ENCODE measurements around the gene ACVR1B.

The ACVR1B gene

DNA sequence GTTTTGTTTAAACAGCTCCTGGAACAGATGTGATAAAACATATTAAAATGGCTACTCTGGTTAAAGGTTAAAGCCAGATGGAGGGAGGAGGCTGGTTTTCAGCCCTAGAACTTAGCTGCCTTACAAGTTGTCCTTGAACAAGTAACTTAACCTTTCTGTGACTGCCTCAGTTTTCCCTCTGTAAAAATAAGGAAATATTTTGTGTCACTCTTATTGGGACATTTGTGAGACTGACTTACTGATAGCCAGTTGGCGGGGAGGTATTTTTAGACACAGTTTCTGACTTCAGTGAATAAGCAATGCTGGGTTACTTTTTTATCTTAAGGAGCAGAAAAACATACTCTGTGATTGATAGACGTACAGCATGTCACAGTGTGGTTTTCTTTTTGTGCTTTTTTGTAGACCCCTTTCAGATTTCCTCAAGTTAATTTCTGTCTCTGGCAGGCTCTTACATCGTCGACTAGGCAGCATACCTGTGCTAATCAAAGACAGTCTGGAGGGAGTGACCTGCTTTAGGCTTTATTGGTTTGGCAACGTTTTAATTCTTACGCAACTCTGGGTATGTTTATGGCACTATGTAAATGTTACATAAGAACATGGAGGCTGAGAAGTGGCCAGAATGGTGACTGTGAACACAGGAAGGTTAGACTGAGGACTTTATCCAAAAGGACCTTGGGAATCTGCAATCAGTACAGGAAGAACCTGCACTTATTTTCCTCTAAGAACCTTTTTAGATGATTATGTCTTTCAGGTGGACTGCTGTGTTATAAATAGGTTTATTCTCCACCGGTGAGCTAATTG, 3.3 kb downstream of the ACVR1B start:
- H3K27ac ChIP-seq (ENCODE audit: insufficient read depth, low read depth, low read length, poor library complexity, severe bottlenecking), result no peak overlapping the region
- no peaks in the 10 kb centered on the region for H3K36me3 ChIP-seq (ENCODE audit: control insufficient read depth, insufficient read depth, low read length)
- H3K4me3 ChIP-seq (ENCODE audit: insufficient read depth, low read depth, low read length), result no peak overlapping the region
- 91 to 94% methylated on average over 7 of the region's 7 CpGs for WGBS, 2 experiments
- H3K4me1 ChIP-seq (ENCODE audit: control insufficient read depth, insufficient read depth, low read length), result peaks cover 5% of the 10 kb centered on the region
- H3K27me3 ChIP-seq (ENCODE audit: control insufficient read depth, insufficient read depth, low read length, poor library complexity, severe bottlenecking), result peaks cover 14% of the 10 kb centered on the region
- H3K9me3 ChIP-seq (ENCODE audit: control insufficient read depth, low read length), result no peaks in the 10 kb centered on the region

DNA sequence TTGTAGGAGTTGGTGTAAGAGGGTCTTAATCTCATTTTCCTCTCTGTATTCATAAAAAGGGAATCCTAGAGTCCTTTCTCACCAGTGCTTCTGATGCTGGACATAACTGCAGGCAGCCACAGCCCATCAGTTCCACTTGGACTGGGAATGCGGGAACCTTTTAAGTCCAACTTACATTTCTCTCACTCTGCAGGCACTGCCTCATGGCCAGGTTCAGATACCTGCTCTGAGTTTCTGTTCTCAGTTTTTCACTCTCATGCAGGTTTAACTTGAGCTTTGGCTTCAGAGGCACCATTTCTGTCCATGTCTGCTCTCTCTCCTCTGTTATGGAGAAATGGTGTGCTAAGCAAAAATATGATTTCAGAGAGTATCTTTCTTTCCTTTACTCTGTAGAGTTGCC, 4.2 kb downstream of the ACVR1B start:
- Histone ChIP-seq H3K4me1 (ENCODE audit: control insufficient read depth, insufficient read depth, low read length) (peaks cover 5% of the 10 kb centered on the region), H3K9me3 (ENCODE audit: control insufficient read depth, low read length) (no peaks in the 10 kb centered on the region), H3K27me3 (ENCODE audit: control insufficient read depth, insufficient read depth, low read length, poor library complexity, severe bottlenecking) (peaks cover 5% of the 10 kb centered on the region), H3K36me3 (ENCODE audit: control insufficient read depth, insufficient read depth, low read length) (no peaks in the 10 kb centered on the region), H3K27ac (ENCODE audit: insufficient read depth, low read depth, low read length, poor library complexity, severe bottlenecking) (no peak overlapping the region), H3K4me3 (ENCODE audit: insufficient read depth, low read depth, low read length) (no peak overlapping the region)
- WGBS, 2 experiments, result 90 to 100% methylated on average over 1 of the region's 1 CpG

DNA sequence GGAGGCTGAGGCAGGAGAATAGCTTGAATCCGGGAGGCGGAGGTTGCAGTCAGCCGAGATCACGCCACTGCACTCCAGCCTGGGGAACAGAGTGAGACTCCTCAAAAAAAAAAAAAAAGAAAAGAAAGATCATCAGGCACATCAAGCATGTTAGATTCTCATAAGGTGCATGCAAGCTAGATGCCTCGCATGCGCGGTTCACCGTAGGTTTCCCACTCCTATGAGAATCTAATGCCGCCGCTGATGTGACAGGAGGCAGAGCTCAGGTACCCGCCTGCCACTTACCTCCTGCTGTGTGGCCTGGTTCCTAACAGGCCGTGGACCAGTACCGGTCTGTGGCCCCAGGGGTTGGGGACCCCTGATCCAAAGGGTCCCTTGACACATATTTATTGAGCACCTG, 7.0 kb downstream of the ACVR1B start:
- Histone ChIP-seq H3K27me3 (ENCODE audit: control insufficient read depth, insufficient read depth, low read length, poor library complexity, severe bottlenecking) (no peaks in the 10 kb centered on the region), H3K27ac (ENCODE audit: insufficient read depth, low read depth, low read length, poor library complexity, severe bottlenecking) (no peak overlapping the region), H3K4me3 (ENCODE audit: insufficient read depth, low read depth, low read length) (no peak overlapping the region), H3K36me3 (ENCODE audit: control insufficient read depth, insufficient read depth, low read length) (no peaks in the 10 kb centered on the region), H3K4me1 (ENCODE audit: control insufficient read depth, insufficient read depth, low read length) (no peaks in the 10 kb centered on the region), H3K9me3 (ENCODE audit: control insufficient read depth, low read length) (no peaks in the 10 kb centered on the region)
- WGBS, 2 experiments, result 96% methylated on average over 13 of the region's 13 CpGs

DNA sequence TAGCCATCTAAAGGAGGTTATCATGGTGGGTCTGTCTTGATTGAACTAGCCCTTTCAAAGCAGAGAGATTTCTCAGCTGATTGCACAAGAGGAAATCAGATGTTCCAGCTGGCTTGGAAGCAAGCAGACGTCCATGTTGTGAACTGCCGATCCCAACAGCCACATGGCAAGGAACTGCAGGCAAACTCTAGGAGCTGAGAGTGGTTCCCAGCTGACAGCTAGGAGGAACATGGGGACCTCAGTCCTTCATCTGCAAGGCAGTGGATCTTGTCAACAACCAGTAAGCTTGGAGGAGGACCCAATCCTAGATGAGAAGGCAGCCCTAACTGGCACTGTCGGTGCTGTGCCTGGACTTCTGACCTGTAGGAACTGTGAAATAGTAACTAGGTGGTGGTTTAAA, 7.7 kb downstream of the ACVR1B start:
- Histone ChIP-seq H3K4me3 (ENCODE audit: insufficient read depth, low read depth, low read length) (no peak overlapping the region), H3K4me1 (ENCODE audit: control insufficient read depth, insufficient read depth, low read length) (no peaks in the 10 kb centered on the region), H3K27ac (ENCODE audit: insufficient read depth, low read depth, low read length, poor library complexity, severe bottlenecking) (no peak overlapping the region), H3K9me3 (ENCODE audit: control insufficient read depth, low read length) (no peaks in the 10 kb centered on the region), H3K27me3 (ENCODE audit: control insufficient read depth, insufficient read depth, low read length, poor library complexity, severe bottlenecking) (no peaks in the 10 kb centered on the region), H3K36me3 (ENCODE audit: control insufficient read depth, insufficient read depth, low read length) (no peaks in the 10 kb centered on the region)
- 92% methylated on average over 3 of the region's 3 CpGs for WGBS, 2 experiments

DNA sequence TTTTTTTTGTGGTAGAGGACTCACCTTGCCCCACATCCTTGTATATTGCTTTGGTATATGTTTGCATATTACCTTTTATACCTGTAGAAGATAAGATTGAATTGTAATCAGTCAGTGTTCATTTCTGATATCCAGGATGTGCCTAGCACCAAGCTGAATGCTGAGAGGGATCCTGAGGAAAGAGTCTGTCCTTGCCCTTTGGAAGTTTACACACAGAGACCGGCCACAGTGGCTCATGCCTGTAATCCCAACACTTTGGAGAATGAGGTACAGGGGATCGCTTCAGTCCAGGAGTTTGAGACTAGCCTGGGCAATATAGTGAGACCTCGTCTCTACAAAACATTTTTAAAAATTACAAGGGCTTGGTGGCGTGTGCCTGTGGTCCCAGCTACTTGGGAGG, 8.4 kb downstream of the ACVR1B start:
- Histone ChIP-seq H3K4me1 (ENCODE audit: control insufficient read depth, insufficient read depth, low read length) (no peaks in the 10 kb centered on the region), H3K27me3 (ENCODE audit: control insufficient read depth, insufficient read depth, low read length, poor library complexity, severe bottlenecking) (no peaks in the 10 kb centered on the region), H3K9me3 (ENCODE audit: control insufficient read depth, low read length) (no peaks in the 10 kb centered on the region), H3K36me3 (ENCODE audit: control insufficient read depth, insufficient read depth, low read length) (no peaks in the 10 kb centered on the region), H3K27ac (ENCODE audit: insufficient read depth, low read depth, low read length, poor library complexity, severe bottlenecking) (no peak overlapping the region), H3K4me3 (ENCODE audit: insufficient read depth, low read depth, low read length) (no peak overlapping the region)
- WGBS, 2 experiments, result 89 to 93% methylated on average over 3 to 4 of the region's 4 CpGs

DNA sequence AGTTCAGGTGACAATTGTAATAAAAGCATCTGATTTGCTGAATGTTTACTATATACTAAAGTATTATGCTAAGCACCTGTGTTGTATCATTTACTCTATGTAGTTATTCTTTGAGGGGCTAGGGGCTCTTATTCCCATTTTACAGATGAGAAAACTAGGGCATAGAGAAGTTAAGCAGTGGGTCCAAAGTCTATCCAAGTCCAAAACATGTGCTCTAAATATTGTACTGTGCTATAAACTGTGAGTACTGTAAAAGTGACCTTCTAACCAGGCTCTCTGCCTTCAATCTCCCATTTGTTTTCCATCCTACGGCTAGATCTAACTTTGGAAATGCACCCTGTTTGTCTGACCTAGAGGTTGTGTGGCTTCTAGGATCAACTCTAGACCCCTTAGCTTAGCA, 9.0 kb downstream of the ACVR1B start:
- no peak overlapping the region for H3K27ac ChIP-seq (ENCODE audit: insufficient read depth, low read depth, low read length, poor library complexity, severe bottlenecking)
- H3K4me3 ChIP-seq (ENCODE audit: insufficient read depth, low read depth, low read length), result no peak overlapping the region
- no peaks in the 10 kb centered on the region for H3K27me3 ChIP-seq (ENCODE audit: control insufficient read depth, insufficient read depth, low read length, poor library complexity, severe bottlenecking)
- H3K9me3 ChIP-seq (ENCODE audit: control insufficient read depth, low read length), result no peaks in the 10 kb centered on the region
- no peaks in the 10 kb centered on the region for H3K4me1 ChIP-seq (ENCODE audit: control insufficient read depth, insufficient read depth, low read length)
- 91 to 95% methylated on average over 1 of the region's 1 CpG for WGBS, 2 experiments
- H3K36me3 ChIP-seq (ENCODE audit: control insufficient read depth, insufficient read depth, low read length), result no peaks in the 10 kb centered on the region

DNA sequence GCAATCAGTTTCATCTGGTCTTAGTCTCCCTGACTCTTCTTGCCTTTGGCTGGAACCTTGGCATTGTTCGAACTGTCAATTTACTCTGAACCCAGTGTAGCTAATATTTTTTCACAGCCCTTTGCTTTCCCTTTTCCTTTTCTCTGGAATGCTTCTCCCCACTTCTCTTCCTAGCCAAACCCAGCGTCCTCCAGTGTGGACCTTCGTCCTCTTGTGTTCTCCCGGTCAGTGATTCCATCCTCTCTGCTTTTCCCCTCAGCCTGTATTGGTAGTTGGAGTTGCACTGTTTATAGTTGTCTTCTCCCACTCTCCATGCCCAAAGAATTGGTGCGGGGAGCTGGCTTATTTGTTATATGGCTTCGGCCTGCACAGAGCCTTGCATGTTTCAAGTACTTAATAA, 9.4 kb downstream of the ACVR1B start:
- Histone ChIP-seq H3K36me3 (ENCODE audit: control insufficient read depth, insufficient read depth, low read length) (no peaks in the 10 kb centered on the region), H3K4me3 (ENCODE audit: insufficient read depth, low read depth, low read length) (no peak overlapping the region), H3K9me3 (ENCODE audit: control insufficient read depth, low read length) (no peaks in the 10 kb centered on the region), H3K27ac (ENCODE audit: insufficient read depth, low read depth, low read length, poor library complexity, severe bottlenecking) (no peak overlapping the region), H3K27me3 (ENCODE audit: control insufficient read depth, insufficient read depth, low read length, poor library complexity, severe bottlenecking) (no peaks in the 10 kb centered on the region), H3K4me1 (ENCODE audit: control insufficient read depth, insufficient read depth, low read length) (no peaks in the 10 kb centered on the region)
- WGBS, 2 experiments, result 92 to 93% methylated on average over 6 of the region's 6 CpGs

DNA sequence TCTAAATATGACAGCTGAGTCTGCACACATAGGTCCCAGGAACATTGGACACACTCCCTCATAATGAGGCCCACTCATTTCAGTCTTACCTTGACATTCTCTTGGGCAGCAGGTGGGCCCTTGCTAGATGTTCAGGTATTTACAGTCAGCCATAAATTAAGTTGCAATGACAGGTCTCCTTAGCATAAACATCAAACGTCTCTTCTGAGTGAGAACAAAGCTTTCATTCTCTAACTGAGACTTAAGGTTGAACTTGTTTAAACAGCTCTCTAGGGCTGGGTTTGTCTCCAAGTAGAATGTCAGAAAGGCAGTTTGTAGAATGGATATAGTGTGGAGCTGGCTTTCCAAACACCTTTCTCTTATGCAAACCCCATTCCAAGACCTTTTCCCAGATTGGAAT, 10.3 kb downstream of the ACVR1B start:
- Histone ChIP-seq H3K4me1 (ENCODE audit: control insufficient read depth, insufficient read depth, low read length) (no peaks in the 10 kb centered on the region), H3K36me3 (ENCODE audit: control insufficient read depth, insufficient read depth, low read length) (no peaks in the 10 kb centered on the region), H3K27ac (ENCODE audit: insufficient read depth, low read depth, low read length, poor library complexity, severe bottlenecking) (no peak overlapping the region), H3K4me3 (ENCODE audit: insufficient read depth, low read depth, low read length) (no peak overlapping the region), H3K9me3 (ENCODE audit: control insufficient read depth, low read length) (no peaks in the 10 kb centered on the region), H3K27me3 (ENCODE audit: control insufficient read depth, insufficient read depth, low read length, poor library complexity, severe bottlenecking) (no peaks in the 10 kb centered on the region)
- WGBS, 2 experiments, result 63 to 74% methylated on average over 1 of the region's 1 CpG

DNA sequence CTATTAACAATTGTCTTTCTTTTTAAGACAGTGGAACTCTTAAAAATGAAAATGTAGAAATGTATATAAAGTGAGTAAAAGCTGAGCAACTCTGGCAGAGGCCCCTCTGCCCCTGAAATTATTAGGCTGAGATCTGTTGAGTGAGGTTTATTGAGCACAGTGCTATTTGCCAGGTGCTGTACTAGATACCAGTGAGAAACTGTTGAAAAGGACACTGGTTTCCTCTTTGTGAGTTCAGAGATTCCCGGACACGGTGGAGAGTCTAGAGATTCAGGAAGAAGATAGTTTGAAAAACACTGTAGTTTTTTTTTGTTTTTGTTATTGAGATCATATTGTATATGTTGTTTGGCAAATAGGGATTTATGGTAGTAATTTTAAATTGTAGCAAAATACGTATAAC, 11.2 kb downstream of the ACVR1B start:
- Histone ChIP-seq H3K4me1 (ENCODE audit: control insufficient read depth, insufficient read depth, low read length) (no peaks in the 10 kb centered on the region), H3K36me3 (ENCODE audit: control insufficient read depth, insufficient read depth, low read length) (no peaks in the 10 kb centered on the region), H3K27me3 (ENCODE audit: control insufficient read depth, insufficient read depth, low read length, poor library complexity, severe bottlenecking) (no peaks in the 10 kb centered on the region), H3K27ac (ENCODE audit: insufficient read depth, low read depth, low read length, poor library complexity, severe bottlenecking) (no peak overlapping the region), H3K4me3 (ENCODE audit: insufficient read depth, low read depth, low read length) (no peak overlapping the region), H3K9me3 (ENCODE audit: control insufficient read depth, low read length) (no peaks in the 10 kb centered on the region)
- 95 to 98% methylated on average over 2 of the region's 3 CpGs for WGBS, 2 experiments

DNA sequence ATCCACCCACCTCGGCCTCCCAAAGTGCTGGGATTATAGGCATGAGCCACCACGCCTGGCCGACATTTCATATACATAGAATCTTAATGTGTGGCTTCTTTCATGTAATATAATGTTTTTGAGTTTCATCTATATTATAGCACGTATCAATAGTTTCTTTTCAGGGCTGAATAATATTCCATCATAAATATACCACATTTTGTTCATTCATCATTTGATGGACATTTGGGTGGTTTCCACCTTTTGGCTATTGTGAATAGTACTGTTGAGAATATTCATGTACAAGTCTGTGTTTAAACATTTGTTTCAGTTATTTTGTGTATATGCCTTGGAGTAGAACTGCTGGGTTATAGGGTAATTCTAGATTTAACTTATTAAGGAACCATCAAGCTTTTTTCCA, 12.0 kb downstream of the ACVR1B start:
- Histone ChIP-seq H3K4me3 (ENCODE audit: insufficient read depth, low read depth, low read length) (no peak overlapping the region), H3K27ac (ENCODE audit: insufficient read depth, low read depth, low read length, poor library complexity, severe bottlenecking) (no peak overlapping the region), H3K36me3 (ENCODE audit: control insufficient read depth, insufficient read depth, low read length) (no peaks in the 10 kb centered on the region), H3K4me1 (ENCODE audit: control insufficient read depth, insufficient read depth, low read length) (no peaks in the 10 kb centered on the region), H3K9me3 (ENCODE audit: control insufficient read depth, low read length) (no peaks in the 10 kb centered on the region), H3K27me3 (ENCODE audit: control insufficient read depth, insufficient read depth, low read length, poor library complexity, severe bottlenecking) (no peaks in the 10 kb centered on the region)
- WGBS, 2 experiments, result 87 to 98% methylated on average over 2 to 3 of the region's 4 CpGs

DNA sequence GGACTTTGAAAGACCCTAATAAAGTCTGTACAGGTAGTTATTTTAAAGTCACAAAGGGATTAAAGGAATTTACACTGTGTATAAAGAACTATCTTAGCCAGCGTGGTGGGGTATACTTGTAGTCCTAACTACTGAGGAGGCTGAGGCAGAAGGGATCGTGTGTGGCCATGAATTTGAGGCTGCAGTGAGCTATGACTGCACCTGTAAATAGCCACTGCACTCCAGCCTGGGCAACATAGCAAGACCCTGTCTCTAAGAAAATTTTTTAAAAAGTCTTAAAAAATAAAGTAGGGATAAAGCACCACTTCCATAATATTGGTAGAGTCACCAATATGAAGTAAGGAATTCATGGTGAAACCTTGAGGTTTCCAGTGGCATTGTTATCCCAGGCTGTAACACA, 18.1 kb downstream of the ACVR1B start:
- H3K36me3 ChIP-seq (ENCODE audit: control insufficient read depth, insufficient read depth, low read length), result no peaks in the 10 kb centered on the region
- no peaks in the 10 kb centered on the region for H3K9me3 ChIP-seq (ENCODE audit: control insufficient read depth, low read length)
- no peak overlapping the region for H3K4me3 ChIP-seq (ENCODE audit: insufficient read depth, low read depth, low read length)
- no peaks in the 10 kb centered on the region for H3K27me3 ChIP-seq (ENCODE audit: control insufficient read depth, insufficient read depth, low read length, poor library complexity, severe bottlenecking)
- 91 to 93% methylated on average over 2 of the region's 2 CpGs for WGBS, 2 experiments
- no peak overlapping the region for H3K27ac ChIP-seq (ENCODE audit: insufficient read depth, low read depth, low read length, poor library complexity, severe bottlenecking)
- peaks cover 14% of the 10 kb centered on the region for H3K4me1 ChIP-seq (ENCODE audit: control insufficient read depth, insufficient read depth, low read length)
